ENCODE measurements around the gene NOSTRIN.

DNA sequence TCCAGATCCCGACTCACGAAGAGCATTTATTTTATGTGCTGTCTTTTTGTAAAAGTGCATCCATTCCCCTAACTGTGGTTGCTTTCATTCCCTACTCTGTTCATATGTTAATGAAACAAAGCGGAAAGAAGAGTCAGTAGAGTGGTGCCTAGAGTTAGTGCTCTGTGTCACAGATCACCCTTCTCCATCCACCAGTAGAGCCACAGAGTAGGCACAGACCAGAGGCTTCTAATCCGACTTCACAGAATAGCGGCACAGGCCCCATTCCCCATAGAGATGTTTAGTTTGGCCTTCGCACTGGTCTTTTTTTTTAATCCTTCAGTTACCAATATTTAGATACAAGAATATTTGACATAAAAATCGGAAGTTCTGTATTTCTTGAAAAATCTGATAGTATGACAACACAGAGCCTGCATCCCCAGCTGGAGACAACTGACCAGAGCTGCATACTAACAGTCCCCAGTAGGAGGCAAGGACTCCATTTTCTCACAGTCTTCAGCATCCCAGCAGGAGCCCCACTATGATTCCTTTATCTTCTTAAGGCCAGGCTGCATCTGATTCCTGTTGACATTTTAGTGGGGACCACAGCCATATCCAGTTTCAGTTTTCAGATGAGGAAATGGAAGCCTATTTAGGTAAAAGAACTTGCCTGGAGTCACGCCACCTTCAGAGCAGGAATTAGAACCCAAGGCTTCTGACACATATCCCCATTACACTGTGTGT lies 105.7 kb downstream of the NOSTRIN start:
- TF ChIP-seq CTCF (IDR thresholded peaks at IDR 0.05; ENCODE audit: insufficient read depth, low read length) (no peak), REST (IDR thresholded peaks at IDR 0.05; ENCODE audit: insufficient replicate concordance, low read depth) (no peak), POLR2AphosphoS5 (IDR thresholded peaks at IDR 0.05; ENCODE audit: low read depth) (no peak)

All from HL-60 (cell line).